ENCODE results near the gene HAGHL.

- TF ChIP-seq CTCF (IDR thresholded peaks at IDR 0.05) (no peak), POLR2A (IDR thresholded peaks at IDR 0.05) (no peak)
Measured at GRCh38 chr16:718922-719321, 8.0 kb upstream of the HAGHL start.
